AG04450 (cell line): ENCODE data around the gene APBA3. TPM values are rescaled to one million over a fixed set of nuclear protein-coding genes. Genes with fewer than 3 reads are reported as not detected.

Experiments used
- CTCF ChIA-PET: fragments of 300-600, 350-600 bp; formaldehyde crosslinking; extraction: SDS; loops from one replicate; lab custom pipeline; 2022; ENCODE audit warnings: antibody characterized with exemption, inconsistent platforms; lab: Charles Lee
- POLR2A ChIA-PET: fragments of 350-600 bp; formaldehyde crosslinking; extraction: SDS; loops from one replicate; lab custom pipeline; 2021; ENCODE audit warnings: antibody characterized with exemption, inconsistent platforms; lab: Yijun Ruan, JAX
- DNase-seq: peaks from one replicate; pipeline ENCODE4 v3.0.0-alpha.2; 2011; ENCODE audit warnings: low read depth, low spot score
- H3K27ac ChIP-seq: one replicate; pipeline ENCODE4 v1.5.1; 2012; ENCODE audit warnings: low read depth, low read length, control low read depth
- H3K27me3 ChIP-seq: one replicate; pipeline ENCODE4 v1.6.0; 2012; ENCODE audit warnings: low read length; ENCODE audit not compliant: control insufficient read depth, insufficient read depth
- H3K4me3 ChIP-seq: 2 replicates; pipeline ENCODE4 v1.5.1; 2011; ENCODE audit warnings: mild to moderate bottlenecking, low read depth, low read length, control low read depth
- H3K9me3 ChIP-seq: 2 replicates; pipeline ENCODE4 v1.5.1; 2012; ENCODE audit warnings: low read length; ENCODE audit not compliant: control insufficient read depth, insufficient read depth
- polyA plus RNA-seq: library from polyadenylated mRNA; depleted of rRNA; stranded (reverse); fragments of >200 nt; gene quantifications from 2 replicates; pipeline ENCODE4 v1.2.3, GENCODE V29; 2011
- TF ChIP-seq, protein P1 (sequence below): IDR thresholded peaks from 2 replicates; pipeline ENCODE4 v1.5.1; 2011; ENCODE audit warnings: low read depth, low read length, control low read depth, inconsistent platforms

APBA3 gene
- polyA plus RNA-seq, 1 experiment = 5.4 TPM

DNA sequence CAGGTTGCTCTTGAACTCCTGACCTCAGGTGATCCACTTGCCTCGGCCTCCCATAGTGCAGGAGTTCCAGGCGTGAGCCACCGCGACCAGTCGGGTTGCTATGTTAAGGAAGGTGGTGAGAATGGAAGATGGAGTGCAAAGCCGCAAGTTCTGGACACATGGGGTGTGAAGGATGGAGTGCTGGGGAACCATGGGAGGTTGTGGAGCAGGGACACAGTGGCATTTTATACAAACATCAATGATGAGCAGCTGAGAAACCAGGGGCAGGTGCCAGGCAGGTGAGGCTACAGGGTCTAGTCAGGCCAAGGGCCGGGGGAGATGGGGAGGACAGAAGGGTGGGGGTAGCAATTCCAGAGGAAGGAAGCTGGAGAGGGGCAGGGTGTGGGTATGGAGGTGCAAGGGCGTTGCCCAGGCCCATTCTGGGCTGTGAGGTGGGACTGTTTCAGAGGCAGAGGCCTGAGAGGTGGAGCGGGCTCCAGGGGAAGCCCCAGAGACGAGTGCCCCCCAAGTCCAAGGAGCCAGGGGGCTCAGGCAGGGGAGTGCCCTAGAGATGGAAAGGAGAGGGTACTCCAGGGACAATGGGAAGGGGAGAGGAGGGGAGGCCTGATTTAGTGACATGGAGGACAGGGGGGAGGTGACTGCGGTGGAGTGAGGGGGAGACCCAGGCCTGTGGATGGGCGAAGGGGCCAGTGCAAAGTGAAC is 12.5 kb upstream of the APBA3 start:
- ChIA-PET POLR2A (no interaction called here), CTCF (no interaction called here)
- TF ChIP-seq, protein P1, sequence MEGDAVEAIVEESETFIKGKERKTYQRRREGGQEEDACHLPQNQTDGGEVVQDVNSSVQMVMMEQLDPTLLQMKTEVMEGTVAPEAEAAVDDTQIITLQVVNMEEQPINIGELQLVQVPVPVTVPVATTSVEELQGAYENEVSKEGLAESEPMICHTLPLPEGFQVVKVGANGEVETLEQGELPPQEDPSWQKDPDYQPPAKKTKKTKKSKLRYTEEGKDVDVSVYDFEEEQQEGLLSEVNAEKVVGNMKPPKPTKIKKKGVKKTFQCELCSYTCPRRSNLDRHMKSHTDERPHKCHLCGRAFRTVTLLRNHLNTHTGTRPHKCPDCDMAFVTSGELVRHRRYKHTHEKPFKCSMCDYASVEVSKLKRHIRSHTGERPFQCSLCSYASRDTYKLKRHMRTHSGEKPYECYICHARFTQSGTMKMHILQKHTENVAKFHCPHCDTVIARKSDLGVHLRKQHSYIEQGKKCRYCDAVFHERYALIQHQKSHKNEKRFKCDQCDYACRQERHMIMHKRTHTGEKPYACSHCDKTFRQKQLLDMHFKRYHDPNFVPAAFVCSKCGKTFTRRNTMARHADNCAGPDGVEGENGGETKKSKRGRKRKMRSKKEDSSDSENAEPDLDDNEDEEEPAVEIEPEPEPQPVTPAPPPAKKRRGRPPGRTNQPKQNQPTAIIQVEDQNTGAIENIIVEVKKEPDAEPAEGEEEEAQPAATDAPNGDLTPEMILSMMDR = no peak
- peaks cover 13% of the 10 kb centered on the region; the same call in 1 of the 2 replicates for H3K9me3 ChIP-seq
- no peak overlapping the region for H3K27ac ChIP-seq
- no peak overlapping the region for H3K4me3 ChIP-seq
- peaks cover 4% of the 10 kb centered on the region for H3K27me3 ChIP-seq
- no peak for DNase-seq

DNA sequence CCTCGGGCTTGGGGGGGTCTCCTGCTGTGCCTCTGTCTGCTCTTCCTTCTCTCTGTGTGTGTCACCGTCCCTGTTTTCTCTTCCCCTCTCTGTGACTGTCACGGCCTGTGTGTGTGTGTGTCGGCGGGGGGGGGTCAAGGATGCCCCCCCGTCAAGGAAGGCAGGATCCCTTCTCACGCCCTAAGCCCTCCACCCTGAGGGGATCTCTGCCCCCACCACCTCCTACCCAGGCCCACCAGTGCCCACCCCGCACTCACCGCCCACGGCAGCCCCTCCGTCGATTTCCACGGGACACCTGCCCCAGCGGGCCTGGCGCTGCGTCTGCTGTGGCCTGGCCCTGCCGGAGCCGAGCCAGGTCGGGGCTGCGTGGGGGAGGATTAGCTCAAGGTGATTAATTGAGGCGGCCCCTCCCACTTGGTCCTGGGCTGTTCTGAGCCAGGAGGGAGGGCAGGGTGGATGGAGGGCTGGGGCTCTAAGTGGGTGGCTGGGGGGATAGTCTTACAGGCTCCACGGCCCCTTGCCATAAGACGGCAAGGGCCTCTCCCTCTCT is 10.5 kb upstream of the APBA3 start, which contains the start of gene RAX2:
Gene RAX2 (minus strand): TSS at position 323 of the 550 bp plus-strand sequence. CDS start 486 bp downstream, outside the sequence.
- CTCF ChIA-PET = no interaction called here
- Histone ChIP-seq H3K4me3 (no peak within 1 kb of the TSS), H3K9me3 (no peaks in the 10 kb centered on the region; the same call in 1 of the 2 replicates), H3K27me3 (peaks cover 4% of the 10 kb centered on the region), H3K27ac (no peak within 1 kb of the TSS)
- DNase-seq = no peak
- TF ChIP-seq, protein P1 = no peak
- POLR2A ChIA-PET = no interaction called here

DNA sequence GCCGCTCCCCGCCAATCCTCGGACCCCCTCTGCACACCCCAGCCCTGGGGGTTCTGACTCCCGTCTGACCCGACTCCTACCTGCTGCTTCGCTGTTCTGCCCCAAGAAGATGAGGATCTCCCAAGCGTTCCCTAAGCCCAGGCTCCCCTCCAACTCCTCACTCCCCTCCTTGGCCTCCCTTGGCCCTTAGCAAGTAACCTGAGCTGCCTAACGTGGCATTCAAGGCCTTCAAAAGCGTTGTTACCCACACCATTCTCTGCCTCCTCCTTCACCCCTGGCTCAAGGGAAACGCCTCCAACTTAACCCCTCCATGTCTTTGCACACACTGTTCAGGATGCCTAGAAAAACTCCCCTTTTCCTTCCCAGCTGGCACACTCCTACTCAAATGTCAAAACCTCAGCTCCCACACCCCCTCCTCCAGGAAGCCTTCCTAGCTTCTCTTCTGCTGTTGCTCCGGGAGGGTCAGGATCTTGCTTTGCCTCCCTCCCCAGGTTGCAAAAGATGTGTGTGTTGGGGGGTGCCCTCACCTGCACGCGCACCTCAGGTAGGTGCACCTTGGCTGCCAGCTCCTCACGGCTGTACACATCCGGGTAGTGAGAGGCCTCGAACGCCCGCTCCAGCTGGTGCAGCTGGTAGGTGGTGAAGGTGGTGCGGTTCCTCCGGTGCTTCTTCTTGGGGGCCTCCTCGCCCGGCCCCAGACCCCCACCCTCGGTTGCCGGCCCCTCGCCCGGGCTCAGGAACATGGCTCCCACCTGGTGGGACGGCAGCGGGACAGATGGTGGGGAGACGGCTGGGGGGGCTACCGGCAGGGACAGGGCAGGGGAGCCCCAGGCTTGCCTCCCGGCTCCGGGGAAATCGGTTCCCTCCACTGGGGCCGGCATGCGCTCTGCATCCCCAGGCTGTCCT is 9.8 kb upstream of the APBA3 start:
- POLR2A ChIA-PET = no interaction called here
- TF ChIP-seq, protein P1 = no peak
- CTCF ChIA-PET = no interaction called here
- Histone ChIP-seq H3K9me3 (no peaks in the 10 kb centered on the region; the same call in 1 of the 2 replicates), H3K27ac (no peak overlapping the region), H3K4me3 (no peak overlapping the region), H3K27me3 (peaks cover 4% of the 10 kb centered on the region)
- DNase-seq = no peak

DNA sequence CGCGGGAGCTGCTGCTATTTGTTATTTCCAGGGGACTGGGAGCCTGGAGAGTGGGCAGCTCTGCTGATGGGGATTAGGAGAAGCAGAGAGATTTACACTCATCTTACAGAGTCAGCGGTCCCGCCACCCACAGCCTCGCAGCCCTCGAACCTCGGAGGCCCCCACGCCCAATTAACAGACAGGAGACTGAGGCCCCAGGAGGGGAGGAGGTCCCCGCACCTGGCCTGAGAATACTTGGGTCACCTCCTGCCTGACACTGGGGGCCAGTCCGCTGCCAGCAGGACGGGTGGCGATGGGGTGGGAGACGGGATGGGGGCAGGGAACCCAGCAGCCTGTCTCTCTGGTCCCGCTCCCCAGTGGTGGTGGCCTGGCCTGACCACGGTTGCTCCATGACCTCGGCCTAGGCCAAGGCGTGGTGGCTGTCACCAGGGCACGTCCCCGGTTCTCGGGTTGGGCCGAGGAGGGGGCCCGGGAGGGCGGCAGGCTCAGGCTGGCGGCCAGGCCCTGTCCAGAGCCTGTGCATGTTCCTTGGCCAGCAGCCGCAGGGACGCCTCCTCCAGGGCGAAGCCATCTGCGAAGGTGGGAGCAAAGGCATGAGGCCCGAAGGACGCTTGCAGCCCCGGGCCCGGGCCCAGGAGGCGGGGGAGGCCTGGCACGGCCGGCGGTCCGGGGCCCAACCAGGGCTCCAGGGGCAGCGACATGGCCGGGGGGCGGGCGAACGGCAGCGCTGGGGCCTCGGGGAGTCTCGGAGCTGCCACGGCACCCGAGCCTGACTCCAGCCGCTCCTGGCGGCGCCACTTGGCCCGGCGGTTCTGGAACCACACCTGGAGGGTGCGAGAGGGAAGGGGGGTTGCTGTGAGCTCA is 8.9 kb upstream of the APBA3 start:
- no peaks in the 10 kb centered on the region; the same call in 1 of the 2 replicates for H3K9me3 ChIP-seq
- no peak overlapping the region for H3K27ac ChIP-seq
- peaks cover 4% of the 10 kb centered on the region for H3K27me3 ChIP-seq
- no peak overlapping the region for H3K4me3 ChIP-seq
- TF ChIP-seq, protein P1 = no peak
- no peak for DNase-seq
- ChIA-PET CTCF (no interaction called here), POLR2A (no interaction called here)
